ENCODE data around the gene CIPC.

The CIPC gene

DNA sequence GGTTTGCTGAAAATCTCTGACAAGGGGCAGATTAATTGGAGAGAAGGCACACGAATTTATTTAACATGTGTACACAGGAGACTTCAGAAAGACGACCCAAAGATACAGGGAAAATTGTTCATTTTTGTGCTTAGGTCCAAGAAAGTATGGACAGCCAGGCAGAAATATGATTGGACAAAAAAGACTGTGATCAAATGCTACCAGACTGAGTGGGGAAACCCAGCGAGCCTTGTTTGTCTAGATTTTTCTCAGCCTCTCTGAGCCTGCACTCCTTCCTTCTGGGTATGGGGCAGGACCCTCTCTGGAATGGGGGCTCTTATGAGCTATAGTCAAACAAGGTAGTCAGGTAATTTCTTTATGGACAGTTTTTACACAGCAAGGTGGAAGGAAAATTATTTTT, 10.4 kb upstream of the CIPC start:
- Histone ChIP-seq H3K79me2 (ENCODE audit: insufficient read depth, low read length) (no peaks in the 10 kb centered on the region), H3K9me2 (replicated peaks; ENCODE audit: insufficient read depth, low read length) (no peaks in the 10 kb centered on the region), H3K27me3 (ENCODE audit: low read length) (no peaks in the 10 kb centered on the region), H3K4me3 (ENCODE audit: insufficient read depth, low read length, poor library complexity, severe bottlenecking) (no peak overlapping the region), H3K27ac (ENCODE audit: low read depth, low read length) (no peak overlapping the region), H4K20me1 (ENCODE audit: low read depth, low read length) (no peaks in the 10 kb centered on the region), H2AFZ (ENCODE audit: low read depth, low read length, severe bottlenecking) (no peak overlapping the region), H3K9ac (ENCODE audit: low read length) (no peak overlapping the region), H3K4me2 (ENCODE audit: low read depth, low read length, poor library complexity, severe bottlenecking) (no peak overlapping the region), H3F3A (ENCODE audit: insufficient read depth) (no peaks in the 10 kb centered on the region), H3K9me3 (ENCODE audit: insufficient read depth, low read length) (peaks cover 10% of the 10 kb centered on the region; the same call in 1 of the 2 replicates), H3K36me3 (ENCODE audit: low read length) (no peaks in the 10 kb centered on the region)
- TF ChIP-seq CTCF (IDR thresholded peaks at IDR 0.05; ENCODE audit: insufficient read depth, low read length, poor library complexity, severe bottlenecking) (no peak), EZH2phosphoT487 (conservative IDR thresholded peaks at IDR 0.05; ENCODE audit: low read length) (no peak)

- peaks cover 10% of the 10 kb centered on the region; the same call in 1 of the 2 replicates for H3K9me3 ChIP-seq (ENCODE audit: insufficient read depth, low read length)
- no peaks in the 10 kb centered on the region for H4K20me1 ChIP-seq (ENCODE audit: low read depth, low read length)
- H3K4me2 ChIP-seq (ENCODE audit: low read depth, low read length, poor library complexity, severe bottlenecking), result no peak overlapping the region
- no peak overlapping the region for H3K4me3 ChIP-seq (ENCODE audit: insufficient read depth, low read length, poor library complexity, severe bottlenecking)
- no peaks in the 10 kb centered on the region for H3K9me2 ChIP-seq (replicated peaks; ENCODE audit: insufficient read depth, low read length)
- no peak overlapping the region for H3K27ac ChIP-seq (ENCODE audit: low read depth, low read length)
- no peaks in the 10 kb centered on the region for H3K36me3 ChIP-seq (ENCODE audit: low read length)
- H3K27me3 ChIP-seq (ENCODE audit: low read length), result no peaks in the 10 kb centered on the region
- no peaks in the 10 kb centered on the region for H3F3A ChIP-seq (ENCODE audit: insufficient read depth)
- no peak for TF ChIP-seq CTCF (IDR thresholded peaks at IDR 0.05; ENCODE audit: insufficient read depth, low read length, poor library complexity, severe bottlenecking)
- TF ChIP-seq EZH2phosphoT487 (conservative IDR thresholded peaks at IDR 0.05; ENCODE audit: low read length), result no peak
- H3K79me2 ChIP-seq (ENCODE audit: insufficient read depth, low read length), result no peaks in the 10 kb centered on the region
- no peak overlapping the region for H3K9ac ChIP-seq (ENCODE audit: low read length)
- H2AFZ ChIP-seq (ENCODE audit: low read depth, low read length, severe bottlenecking), result no peak overlapping the region
Observed at GRCh38 chr14:77088219-77088618, 9.8 kb upstream of the CIPC start.

DNA sequence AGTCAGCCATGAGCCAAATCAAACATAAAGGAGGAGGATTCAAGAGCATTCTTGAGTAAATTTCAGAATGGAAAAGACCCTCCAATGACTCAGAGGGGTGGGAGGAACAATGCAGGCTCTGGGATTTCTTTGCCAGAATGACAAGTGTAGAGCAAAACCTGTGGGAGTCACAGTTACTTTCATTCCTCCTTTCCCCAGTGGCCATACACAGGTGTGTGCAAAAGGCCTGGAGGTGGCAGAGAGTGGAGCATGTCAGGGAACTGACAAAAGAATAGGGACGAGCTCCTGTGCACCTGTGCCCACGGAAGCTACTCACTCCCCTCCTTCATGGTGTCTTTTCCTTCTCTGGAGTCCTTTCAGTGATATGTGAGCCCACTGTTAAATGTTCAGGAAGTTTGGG, 9.4 kb upstream of the CIPC start:
- H4K20me1 ChIP-seq (ENCODE audit: low read depth, low read length), result no peaks in the 10 kb centered on the region
- H3K27ac ChIP-seq (ENCODE audit: low read depth, low read length), result no peak overlapping the region
- H3K36me3 ChIP-seq (ENCODE audit: low read length), result no peaks in the 10 kb centered on the region
- H3K27me3 ChIP-seq (ENCODE audit: low read length), result no peaks in the 10 kb centered on the region
- H3K9me2 ChIP-seq (replicated peaks; ENCODE audit: insufficient read depth, low read length), result no peaks in the 10 kb centered on the region
- H2AFZ ChIP-seq (ENCODE audit: low read depth, low read length, severe bottlenecking), result no peak overlapping the region
- TF ChIP-seq CTCF (IDR thresholded peaks at IDR 0.05; ENCODE audit: insufficient read depth, low read length, poor library complexity, severe bottlenecking) (no peak), EZH2phosphoT487 (conservative IDR thresholded peaks at IDR 0.05; ENCODE audit: low read length) (no peak)
- no peak overlapping the region for H3K4me2 ChIP-seq (ENCODE audit: low read depth, low read length, poor library complexity, severe bottlenecking)
- H3F3A ChIP-seq (ENCODE audit: insufficient read depth), result no peaks in the 10 kb centered on the region
- no peaks in the 10 kb centered on the region for H3K79me2 ChIP-seq (ENCODE audit: insufficient read depth, low read length)
- no peak overlapping the region for H3K4me3 ChIP-seq (ENCODE audit: insufficient read depth, low read length, poor library complexity, severe bottlenecking)
- H3K9ac ChIP-seq (ENCODE audit: low read length), result no peak overlapping the region
- peaks cover 10% of the 10 kb centered on the region; the same call in 1 of the 2 replicates for H3K9me3 ChIP-seq (ENCODE audit: insufficient read depth, low read length)

All from SU-DHL-6 (cell line).